ENCODE results near the gene ARL14.

Gene ARL14

GRCh38 chr3:160676547-160677303 is at the start of gene ARL14:
Gene ARL14, plus strand, starts transcription at chr3:160677160. Its CDS starts 187 bp downstream, at chr3:160677347.
- H3K4me3 ChIP-seq (ENCODE audit: low read depth, low read length), result no peak within 1 kb of the TSS

DNA sequence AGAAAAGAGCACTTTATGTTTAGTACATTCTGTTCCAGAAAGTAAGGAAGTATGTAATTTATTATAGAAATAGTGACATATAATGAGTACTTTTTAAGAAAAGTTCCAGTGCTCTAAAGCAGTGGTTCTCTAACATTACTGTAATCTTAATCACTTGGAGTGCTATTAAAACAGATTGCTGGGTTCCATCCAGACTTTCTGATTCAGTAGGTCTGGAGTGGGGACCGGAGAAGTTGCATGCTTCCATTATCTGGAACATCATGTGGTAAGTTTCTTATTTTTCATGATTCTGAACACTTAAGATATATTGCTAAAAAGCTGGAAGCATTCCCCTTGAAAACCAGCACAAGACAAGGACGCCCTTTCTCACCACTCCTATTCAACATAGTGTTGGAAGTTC is 47.5 kb upstream of the ARL14 start:
- no peak overlapping the region for H3K4me3 ChIP-seq (ENCODE audit: low read depth, low read length)

GRCh38 chr3:160633361-160634083 is 43.4 kb upstream of the ARL14 start:
- H3K4me3 ChIP-seq (ENCODE audit: low read depth, low read length), result no peak overlapping the region

- no peak overlapping the region for H3K4me3 ChIP-seq (ENCODE audit: low read depth, low read length)
Observed at GRCh38 chr3:160635213-160635612, 41.7 kb upstream of the ARL14 start.

DNA sequence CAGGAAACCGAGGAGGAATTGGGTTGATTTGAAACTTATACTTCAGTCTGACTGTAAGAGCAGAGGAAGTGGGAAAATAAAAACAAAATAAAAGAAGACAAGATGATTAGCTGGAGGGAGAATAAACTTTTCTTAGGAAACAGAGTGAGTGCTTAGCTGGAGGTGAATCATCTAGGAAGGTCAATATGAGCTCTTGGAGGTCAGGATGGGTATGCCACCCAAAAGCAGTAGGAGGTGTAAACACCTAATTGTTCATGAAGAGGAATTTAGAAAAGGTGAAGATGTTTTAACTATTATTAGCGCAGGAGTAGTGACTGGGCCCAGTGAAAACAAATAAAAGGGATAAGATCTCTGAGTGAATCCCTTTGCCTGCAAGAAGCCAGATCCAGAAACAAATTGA is 39.9 kb upstream of the ARL14 start:
- no peak overlapping the region for H3K4me3 ChIP-seq (ENCODE audit: low read depth, low read length)

DNA sequence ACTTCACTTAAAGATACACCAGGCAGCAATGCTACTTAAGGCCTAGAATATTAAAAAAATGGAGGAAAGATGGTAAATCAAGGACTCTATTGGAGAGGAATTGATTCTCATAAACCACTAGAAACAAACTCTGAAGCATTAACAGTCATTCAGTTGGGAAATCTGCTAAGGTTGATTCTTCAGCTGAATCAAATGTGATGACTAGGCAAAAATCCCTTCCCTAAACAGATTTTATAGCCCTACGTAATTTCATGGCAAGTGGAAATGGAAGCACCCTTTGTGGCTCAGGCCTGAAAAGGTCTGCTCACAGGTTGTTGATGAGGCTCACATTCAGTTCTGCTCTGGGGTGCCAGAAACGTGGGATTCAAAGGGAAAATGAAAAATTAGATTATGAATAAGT is 38.8 kb upstream of the ARL14 start:
- H3K4me3 ChIP-seq (ENCODE audit: low read depth, low read length), result no peak overlapping the region

- H3K4me3 ChIP-seq (ENCODE audit: low read depth, low read length), result no peak overlapping the region
Observed at GRCh38 chr3:160641665-160642309, 35.2 kb upstream of the ARL14 start.

DNA sequence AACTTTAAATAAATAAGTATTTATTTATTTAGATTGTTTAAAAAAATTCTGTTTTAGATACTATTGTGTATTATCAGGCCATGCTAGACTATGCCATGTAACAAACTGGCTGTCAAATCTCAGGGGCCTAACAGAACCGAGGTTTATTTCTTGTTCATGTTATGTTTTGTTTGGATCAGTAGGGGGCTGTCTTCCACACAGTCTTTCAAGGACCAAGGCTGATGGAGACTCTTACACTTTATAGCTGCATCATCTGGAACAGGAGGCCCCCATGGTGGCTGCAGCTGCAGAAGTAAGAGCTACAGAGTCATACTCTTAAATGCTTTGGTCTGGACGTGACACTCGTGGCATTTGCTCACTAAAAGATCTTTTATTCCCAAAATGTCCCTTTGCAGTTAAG is 33.0 kb upstream of the ARL14 start:
- no peak overlapping the region for H3K4me3 ChIP-seq (ENCODE audit: low read depth, low read length)

- H3K4me3 ChIP-seq (ENCODE audit: low read depth, low read length), result no peak overlapping the region
Observed at GRCh38 chr3:160644491-160644890, 32.5 kb upstream of the ARL14 start.

DNA sequence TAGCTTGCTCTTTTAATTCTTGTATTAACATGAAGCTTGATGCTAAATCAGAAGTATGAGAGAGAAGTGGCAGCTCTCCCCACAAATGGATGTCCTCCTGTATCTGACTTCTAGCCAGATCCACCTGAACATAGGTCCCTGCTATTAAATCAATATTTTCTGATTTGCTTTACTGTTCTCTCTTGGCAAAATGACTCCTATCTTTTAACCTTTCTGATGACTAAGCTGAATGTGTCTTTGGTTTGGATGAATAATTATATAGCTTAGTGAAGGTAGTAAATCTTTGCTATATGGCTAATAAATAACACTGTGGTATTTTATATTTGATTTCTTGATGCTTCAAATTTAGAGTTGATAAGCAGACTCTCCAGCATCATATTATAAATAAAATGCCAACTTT is 28.3 kb upstream of the ARL14 start:
- no peak overlapping the region for H3K4me3 ChIP-seq (ENCODE audit: low read depth, low read length)

GRCh38 chr3:160649596-160649995 is 27.4 kb upstream of the ARL14 start:
- no peak overlapping the region for H3K4me3 ChIP-seq (ENCODE audit: low read depth, low read length)

DNA sequence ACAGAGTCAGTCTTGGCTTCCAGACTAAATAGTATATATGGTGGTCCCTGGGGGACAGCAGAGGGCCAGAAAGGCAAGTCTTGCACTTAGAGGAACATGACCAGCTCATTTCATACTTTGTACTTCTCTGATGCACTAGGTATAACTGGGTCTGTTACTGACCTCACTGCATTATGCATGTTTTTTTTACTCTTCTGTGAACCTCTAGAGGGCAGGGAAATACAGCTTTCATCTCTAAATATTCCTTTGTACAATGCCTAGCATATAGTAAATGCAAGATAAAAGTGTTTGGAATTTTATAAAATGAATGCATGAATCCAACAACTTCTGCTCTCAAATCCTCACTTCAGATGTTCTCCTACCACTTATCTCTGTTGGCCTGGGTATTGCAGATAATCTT is 23.4 kb upstream of the ARL14 start:
- H3K4me3 ChIP-seq (ENCODE audit: low read depth, low read length), result no peak overlapping the region

DNA sequence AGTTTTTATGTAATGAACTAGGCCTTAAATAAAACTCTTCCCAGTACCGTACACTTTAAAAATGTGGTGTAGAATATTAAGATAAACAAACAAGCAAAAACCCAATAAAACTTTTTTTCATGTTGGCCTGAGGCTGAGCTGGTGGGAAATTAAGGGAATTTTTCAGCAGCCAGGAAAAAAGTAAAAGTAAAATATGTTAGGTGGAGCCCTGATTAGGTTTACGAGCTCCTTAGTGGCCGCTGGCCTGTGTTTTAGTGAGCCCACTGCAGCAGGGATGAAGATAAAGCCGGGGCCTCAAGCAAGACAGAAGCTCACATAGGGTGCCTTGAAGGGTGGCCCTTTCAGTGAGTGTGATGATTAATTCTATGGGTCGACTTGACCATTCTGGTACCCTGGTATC is 16.1 kb upstream of the ARL14 start:
- H3K4me3 ChIP-seq (ENCODE audit: low read depth, low read length), result no peak overlapping the region

DNA sequence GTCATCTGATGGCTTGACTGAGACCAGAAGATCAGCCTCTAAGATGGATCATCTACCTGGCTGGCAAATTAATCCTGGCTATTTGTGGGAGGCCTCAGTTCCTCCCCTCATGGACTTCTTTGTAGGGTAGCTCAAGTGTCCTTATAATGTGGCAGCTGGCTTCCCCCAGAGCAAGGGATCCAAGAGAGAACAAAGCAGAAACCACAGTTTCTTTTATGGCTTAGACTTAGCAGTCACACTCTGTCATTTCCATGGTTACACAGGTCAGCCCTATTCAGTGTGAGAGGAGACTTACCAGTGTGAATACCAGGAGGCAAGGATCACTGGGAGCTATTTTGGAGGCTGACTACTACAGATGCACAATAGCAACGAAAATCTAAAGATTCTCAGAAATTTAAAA is 15.3 kb upstream of the ARL14 start:
- no peak overlapping the region for H3K4me3 ChIP-seq (ENCODE audit: low read depth, low read length)

DNA sequence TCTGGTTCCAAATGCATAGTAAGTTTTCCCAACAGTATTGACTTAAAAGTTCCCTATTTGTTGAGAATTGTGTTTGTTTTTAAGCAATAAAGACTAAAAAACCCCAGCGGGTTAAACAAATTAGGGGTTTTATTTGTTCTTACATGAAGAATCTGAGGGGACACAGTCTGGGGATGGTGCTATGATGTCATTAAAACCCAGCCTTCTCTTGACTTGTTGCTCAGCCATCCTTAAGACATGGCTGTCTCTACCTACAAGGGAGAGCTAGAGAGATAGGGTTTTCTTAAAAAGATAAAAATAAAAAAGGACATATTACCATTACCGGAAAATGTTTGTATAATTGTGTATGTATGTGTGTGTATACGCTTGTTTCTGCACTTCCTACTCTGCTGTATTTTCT is 11.7 kb upstream of the ARL14 start:
- H3K4me3 ChIP-seq (ENCODE audit: low read depth, low read length), result no peak overlapping the region

- no peak overlapping the region for H3K4me3 ChIP-seq (ENCODE audit: low read depth, low read length)
Observed at GRCh38 chr3:160665784-160666526, 11.0 kb upstream of the ARL14 start.

- H3K4me3 ChIP-seq (ENCODE audit: low read depth, low read length), result no peak overlapping the region
Observed at GRCh38 chr3:160667452-160667851, 9.5 kb upstream of the ARL14 start.

DNA sequence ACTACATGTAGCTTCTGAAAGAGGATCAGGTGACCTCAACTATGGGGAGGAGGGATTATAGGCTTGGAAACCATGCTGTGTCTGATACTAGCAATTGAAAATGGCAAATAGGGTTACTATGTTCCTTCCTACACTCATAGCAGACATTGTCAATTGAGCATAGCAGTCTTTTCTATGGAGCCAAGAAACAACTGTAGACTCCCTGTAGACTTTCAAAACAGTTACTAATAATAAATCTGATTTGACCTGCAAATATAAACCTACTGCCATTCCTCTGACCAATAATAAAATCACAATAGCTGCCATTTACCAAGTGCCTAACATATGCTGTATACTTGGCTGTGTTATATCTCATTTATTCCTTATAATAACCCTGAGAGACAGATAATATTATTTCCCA is 8.5 kb upstream of the ARL14 start:
- H3K4me3 ChIP-seq (ENCODE audit: low read depth, low read length), result no peak overlapping the region

- H3K4me3 ChIP-seq (ENCODE audit: low read depth, low read length), result no peak overlapping the region
Observed at GRCh38 chr3:160671231-160671630, 5.7 kb upstream of the ARL14 start.

DNA sequence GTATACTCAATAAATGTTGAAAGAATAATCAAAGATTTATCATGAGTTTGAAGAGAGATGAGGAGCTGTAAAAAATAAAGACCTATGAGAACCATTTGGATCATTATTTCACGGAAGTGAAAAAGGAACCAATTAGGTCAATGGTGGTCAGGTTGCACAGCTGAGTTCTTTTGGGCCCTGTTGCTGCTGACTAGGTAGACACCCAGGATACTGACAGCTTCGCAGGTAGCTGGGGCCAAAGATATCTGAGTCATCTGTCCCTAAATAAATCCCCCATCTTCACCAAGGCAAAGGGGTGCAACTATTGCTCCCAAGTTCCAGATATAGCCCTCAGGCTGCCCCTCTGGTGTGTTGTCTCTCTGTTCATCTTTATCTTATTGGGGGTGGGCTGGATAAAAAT is 5.0 kb upstream of the ARL14 start:
- H3K4me3 ChIP-seq (ENCODE audit: low read depth, low read length), result no peak overlapping the region

- H3K4me3 ChIP-seq (ENCODE audit: low read depth, low read length), result no peak overlapping the region
Observed at GRCh38 chr3:160673188-160673587, 3.8 kb upstream of the ARL14 start.
